Head of caudate nucleus (tissue), 42 donors: ENCODE measurements around the gene OTULIN.
A peak's percentile ranks its signal among the peaks of the same experiment; 100 is the strongest.

Experiments used
- DNase-seq, 42 donors: peaks; one replicate each; pipeline versions ENCODE4 v3.0.0 to v3.0.0-alpha.2; 2020 to 2021; ENCODE audit warnings: mixed read lengths in 7 of 42
- intact Hi-C: fragments of 100-400 bp; cut with DNase I; formaldehyde crosslinking; loops from one replicate; pipeline ENCODE4 v1.15.0; 2022

The OTULIN gene

DNA sequence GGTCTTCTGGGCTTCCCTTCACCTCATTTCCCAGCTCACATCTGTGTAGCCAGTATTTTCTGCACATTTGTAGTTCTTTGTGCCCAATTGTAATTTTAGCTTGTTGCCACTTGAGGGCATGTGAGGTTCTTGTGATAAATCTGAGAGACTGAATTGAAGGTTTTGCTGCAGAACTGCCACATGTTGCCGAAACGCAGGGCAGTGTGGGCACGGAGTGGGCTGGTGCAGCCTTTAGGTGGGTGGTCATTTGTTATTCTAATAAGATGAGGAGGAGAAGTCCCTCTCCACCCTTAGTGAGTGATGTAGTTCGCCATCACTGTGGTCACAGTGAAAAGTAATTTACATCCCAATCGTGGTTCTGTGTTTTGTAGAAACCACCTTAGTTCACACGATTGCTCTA lies 21.2 kb downstream of the OTULIN start:
- peak in 31 of 42 donors; percentile 24 to 79 (median 59) for DNase-seq
- intact Hi-C loops, result loop anchor here (2.0 kb wide), 1 partner anchor 327 kb away; no protein-coding TSS in a partner anchor

DNA sequence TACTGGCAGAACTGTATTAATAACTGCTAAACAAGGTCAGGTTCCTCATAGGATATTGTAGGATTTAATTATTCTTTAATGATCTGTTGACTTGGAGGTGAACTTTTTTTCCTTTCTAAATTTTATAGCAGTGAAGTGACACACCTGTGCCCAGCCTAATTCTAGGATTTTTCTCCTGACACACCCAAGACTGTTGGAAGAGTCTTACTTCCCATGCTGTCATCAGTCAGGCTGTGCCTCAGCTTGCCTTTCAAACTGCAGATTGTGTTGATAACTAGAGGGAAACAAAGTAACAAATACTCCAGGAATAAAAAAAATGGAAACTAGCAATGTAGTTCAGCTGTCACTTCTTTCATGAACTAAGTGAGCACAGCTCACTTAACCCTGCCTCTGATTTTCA lies 22.0 kb downstream of the OTULIN start:
- DNase-seq, result no peak
- intact Hi-C loops, result no loop called here

DNA sequence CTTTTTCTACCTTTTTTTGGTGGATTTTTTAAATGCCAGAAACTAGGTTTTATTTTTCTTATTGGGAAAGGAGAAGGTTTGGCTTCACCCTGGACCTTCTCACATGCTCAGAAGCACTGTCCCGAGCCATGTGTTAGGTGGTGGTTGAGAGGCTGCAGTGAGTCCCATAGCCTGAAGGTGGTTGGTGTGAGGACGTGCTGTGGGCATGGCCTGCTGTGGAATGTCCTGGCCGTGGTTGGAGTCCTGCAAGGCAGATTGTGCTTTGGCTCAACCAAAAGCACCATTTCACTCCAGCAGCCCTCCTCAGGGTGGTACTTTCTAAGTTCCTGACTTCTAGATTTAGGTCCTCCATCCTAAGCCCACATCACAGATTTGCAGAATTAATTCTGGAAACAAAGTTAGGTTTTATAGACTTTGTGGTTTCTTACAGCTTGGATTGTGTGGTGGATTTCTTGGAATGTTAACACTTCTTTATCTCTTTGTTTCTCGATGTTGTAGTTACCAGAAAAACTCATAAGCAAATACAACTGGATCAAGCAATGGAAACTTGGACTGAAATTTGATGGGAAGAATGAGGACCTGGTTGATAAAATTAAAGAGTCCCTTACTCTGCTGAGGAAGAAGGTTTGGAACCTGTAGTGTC lies 22.6 kb downstream of the OTULIN start:
- DNase-seq, result no peak
- intact Hi-C loops, result no loop called here

DNA sequence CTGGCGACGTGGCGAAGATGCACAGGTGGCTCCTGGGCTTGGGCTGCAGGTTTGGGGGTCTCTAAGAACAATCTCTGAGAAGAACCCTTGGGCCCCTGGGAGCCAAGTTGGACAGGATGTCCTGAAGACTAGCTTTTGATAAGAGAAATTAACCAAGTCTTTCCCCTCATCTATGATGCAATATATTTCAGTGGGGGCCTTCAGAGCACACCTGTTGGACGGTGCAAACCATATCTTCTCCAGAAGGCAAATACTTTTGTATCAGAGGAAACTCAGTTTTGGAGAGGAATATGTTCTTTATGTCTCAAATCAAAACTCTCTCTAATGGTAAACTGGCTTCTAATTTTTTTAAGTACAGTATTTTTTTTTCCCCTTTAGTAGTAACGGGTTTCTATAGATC lies 28.6 kb downstream of the OTULIN start:
- intact Hi-C loops, result no loop called here
- no peak for DNase-seq

DNA sequence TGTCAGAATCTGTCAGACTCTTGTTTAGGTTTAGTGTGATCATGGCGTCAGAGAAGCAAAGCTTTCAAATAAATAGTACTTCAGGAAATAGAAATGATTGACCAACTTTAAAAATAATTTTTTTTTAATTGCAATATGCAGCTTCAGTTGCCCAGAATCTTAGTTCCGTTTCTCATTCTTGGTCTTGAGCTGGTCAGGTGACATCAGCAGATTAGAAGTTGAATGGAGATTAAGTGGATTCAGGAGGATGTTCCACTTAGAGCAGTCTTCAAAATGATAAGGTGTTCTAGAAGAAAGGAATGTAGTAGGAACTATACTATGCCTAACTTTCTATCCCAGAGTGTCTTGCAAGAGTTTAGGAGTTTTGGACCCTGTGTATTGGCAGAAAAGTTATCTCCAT lies 30.6 kb downstream of the OTULIN start:
- intact Hi-C loops, result no loop called here

DNA sequence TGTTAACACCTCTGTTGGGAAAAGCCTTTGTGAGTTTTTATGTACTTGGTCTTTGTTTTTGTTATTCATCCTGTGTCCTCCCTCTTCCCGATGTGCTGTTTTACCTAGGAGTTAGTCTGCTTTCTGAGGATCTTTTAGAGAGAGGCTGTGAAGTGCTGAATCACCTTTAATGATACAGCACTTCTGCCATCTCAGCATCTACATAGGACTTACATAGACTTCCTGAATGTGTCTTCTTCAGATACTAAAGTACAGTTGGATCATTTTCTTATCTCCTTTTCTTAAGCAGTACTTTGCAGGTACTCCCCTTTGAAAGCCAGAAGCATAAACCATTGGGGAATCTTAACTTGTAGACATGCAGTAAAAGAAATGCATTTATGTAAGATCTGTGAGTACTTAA lies 31.5 kb downstream of the OTULIN start:
- intact Hi-C loops, result no loop called here
- no peak for DNase-seq

More for the DNA sequence above, 30.6 kb downstream of the OTULIN start:
- DNase-seq, result no peak

DNA sequence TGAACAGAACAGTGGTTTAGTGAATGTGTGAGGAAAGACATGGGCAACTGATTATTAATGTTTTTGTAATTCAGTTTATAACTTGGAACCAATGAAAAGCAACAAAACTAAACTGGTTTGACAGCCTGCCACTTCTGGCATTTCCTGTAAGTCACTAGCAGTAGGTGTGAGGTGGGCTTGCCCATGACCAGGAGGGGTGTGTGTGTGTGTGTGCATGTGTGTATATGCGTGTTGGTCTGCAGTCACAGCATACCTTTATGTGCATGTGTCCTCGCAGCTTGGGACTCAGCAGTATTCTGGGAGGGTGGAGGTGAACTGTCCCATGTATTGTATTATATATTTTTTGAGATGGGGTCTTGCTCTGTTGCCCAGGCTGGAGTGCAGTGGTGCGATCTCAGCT lies 32.3 kb downstream of the OTULIN start:
- intact Hi-C loops, result no loop called here
- no peak for DNase-seq

DNA sequence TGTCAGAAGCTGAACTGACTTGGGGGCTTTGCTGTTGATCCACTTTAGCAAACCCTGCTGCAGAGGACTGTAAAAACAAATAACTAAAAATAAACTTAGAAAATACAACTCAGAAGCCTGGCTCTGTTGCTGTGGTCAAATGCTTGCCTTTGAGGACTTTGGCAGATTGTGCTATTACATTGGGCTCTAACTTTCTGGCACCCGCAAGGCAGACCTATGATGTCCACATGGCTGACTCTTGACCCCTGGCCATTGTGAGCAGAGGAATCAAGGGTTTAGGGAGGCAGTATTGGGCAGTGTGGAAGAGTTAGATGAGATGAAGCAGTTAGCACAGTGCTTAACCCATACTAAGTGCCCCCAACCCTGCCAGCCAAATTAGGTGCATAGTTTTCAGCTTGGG lies 34.0 kb downstream of the OTULIN start:
- intact Hi-C loops, result no loop called here

DNA sequence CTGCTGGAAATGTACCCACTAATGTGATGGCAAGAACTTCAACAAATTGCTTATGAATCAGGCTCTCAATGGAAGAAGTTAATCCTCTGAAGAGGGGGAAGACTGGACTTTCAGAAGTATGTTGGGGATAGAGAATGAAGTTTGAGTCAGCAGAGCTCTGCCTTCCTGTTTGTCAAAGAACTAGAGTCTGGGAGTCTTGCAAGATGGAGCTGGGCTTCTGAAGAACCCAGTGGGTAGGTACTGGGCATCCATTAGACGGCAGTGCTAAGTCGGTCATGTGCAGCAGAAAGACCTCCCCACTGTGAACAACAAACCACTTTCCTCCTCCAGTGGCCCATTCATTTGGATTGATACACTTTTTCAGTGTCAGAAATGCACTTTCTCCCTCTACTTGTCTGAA lies 34.6 kb downstream of the OTULIN start:
- peak in 2 of 42 donors; percentile 1 to 36 for DNase-seq
- intact Hi-C loops, result no loop called here

More for the DNA sequence above, 34.0 kb downstream of the OTULIN start:
- peak in 1 of 42 donors; percentile 12 for DNase-seq

DNA sequence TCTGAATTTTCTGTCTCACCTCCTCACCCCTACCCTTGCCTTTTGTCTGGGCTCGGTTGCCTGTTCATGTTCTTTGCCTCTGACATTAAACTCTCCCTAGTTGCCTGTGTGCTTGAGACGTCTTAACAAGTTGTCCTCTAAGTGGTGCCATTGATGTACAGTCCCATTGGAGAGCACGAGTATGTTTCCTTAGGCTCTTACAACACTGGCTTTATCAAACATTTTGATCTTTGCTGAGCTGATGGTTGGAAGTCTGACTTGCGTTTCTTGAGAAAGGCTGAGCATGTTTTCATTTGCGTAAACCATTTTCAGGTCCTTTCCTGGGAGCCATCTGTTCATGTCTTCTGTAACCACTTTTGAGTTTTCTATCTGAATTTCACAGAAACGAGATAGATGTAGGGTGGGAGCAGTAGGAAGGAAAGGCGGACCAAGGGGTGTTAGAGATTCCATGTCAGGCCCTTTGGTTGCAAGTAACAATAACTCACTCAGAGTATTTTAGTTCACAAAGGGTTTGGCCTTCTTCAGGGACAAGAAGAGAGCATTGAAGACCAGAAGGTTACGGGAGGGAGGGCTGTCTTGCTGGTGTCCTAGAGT lies 35.4 kb downstream of the OTULIN start:
- intact Hi-C loops, result no loop called here
- peak in 1 of 42 donors; percentile 9 for DNase-seq

DNA sequence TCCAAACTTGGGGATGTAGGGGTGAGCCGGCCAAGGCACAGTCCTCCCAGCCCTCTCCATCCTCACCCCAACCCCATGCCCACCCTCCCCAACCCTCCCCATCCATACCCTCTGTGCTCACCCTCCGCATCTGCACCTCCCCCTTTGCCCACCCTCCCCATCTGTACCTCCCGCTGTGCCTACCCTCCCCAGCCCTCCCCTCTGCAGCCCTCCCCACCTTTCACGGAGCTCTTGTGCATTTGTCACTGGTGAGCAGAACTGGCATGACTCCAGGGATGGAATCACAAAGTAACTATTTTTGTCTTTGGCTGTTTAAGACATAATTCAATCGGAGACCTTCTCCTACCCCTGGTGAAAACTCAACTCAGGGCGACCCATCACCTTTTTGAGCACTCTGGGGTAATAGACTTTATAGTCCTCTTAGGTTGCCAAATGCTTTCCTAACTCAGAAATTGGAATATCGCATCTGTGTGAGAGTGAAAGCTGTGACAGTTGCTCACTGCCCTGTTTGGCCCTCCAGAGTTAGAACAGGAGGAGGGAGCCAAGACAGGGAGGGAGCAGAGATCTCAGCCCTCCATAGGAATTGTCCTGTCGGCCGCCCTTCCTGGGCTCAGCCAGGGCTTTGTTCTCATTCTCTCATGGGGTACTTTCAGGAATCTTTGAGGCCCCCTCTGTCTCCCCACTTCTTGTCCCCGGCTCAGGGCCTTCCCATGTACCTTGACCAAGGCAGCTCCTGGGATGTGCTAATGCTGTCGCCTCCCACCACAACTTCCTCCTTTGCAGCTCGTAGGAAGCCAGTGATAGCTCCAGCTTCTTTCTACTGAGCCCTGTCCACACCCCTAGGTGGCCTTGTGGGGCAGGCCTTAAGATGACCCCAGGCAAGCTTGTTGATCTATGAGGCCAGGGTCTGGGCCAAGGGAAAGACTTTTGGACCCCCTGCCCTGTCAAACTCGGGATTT lies 36.2 kb downstream of the OTULIN start:
- intact Hi-C loops, result no loop called here
- peak in 2 of 42 donors; percentile 37 to 41 for DNase-seq

DNA sequence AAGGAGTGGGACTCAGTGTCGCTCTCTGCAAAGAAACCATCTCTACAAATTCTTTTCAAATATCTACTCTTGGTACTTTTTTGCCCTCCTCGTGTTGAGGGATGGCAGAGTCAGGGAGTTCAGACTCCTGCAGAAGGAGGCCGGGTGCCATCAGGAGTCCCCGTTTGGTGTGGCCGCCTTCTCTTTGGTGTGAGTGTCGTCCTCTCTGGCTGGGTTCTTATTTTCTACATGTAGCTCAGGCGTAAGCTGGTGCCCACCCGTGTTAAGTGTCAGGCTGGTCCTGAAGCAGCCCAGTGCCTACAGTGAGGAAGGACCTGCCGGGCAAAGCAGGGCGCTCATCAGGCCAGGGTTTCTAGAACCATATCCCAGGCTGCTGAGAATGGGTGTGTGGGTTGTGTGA lies 37.0 kb downstream of the OTULIN start:
- intact Hi-C loops, result no loop called here
- no peak for DNase-seq

DNA sequence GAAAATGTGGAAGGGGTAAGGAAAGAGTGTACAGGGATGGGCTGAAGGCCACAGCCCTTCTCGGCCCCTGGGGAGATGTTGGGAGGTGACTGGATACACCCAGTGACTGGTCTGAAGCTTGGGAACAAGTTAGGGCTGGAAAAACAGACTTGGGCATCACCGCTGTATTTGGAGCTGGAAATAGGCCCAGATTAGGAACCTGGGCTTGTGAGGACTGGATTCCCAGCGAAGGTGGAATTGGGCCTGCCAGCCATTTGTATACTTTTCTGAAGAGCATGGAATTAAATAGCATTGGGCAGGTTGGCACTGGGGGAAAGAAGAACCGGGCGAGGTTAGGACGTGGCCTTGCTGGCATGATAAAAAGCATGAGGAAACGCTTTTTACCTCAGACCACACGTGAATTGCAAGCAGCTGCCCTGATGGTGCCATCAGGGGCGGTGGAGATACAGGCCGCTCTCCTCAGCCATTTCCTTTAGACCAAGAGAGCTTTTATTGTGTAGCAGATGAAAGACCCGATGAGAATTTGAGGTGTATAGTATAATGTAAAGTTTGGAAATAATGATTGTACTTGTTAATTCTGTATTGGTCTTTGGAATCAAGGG lies 37.8 kb downstream of the OTULIN start:
- peak in 1 of 42 donors; percentile 31 for DNase-seq
- intact Hi-C loops, result no loop called here

DNA sequence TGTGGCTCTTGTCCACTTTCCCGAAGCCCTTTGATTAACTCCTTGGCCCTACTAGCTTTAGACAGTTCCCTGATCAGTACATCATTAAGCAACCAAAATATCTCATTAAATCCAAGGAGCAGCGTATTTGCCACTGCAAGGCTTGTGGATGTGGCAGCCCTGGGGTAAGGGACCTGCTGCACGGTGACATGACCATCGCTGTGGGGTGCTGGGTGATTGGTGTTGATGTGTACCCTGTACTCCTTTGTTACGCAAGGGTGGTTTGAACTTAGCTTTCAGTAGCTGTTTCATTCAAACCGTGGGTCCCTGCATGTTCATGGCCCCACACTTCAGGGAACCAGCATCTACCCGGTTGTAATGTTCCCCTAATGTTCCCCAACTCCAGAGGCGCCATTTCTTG lies 41.0 kb downstream of the OTULIN start:
- intact Hi-C loops, result no loop called here
- DNase-seq, result peak in 1 of 42 donors; percentile 38

DNA sequence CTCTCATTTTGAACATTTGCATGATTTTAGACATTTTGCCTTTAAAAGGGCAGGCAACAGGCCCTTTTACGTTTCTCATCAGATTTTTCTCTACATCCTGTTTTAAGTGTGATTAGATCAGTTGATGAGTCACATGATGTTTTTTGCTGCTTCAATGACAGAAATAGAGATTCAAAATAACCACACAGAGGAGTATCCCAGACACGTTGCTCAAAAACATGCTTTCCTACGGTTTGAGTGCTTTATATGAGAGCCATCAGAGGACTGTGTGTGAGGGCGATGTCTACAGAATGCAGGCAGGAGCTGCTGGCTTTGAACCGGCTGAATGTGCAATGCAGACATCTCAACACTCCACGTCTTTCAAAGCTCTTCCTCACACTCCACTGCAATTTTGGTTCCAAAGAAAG lies 42.1 kb downstream of the OTULIN start:
- intact Hi-C loops, result no loop called here
- DNase-seq, result peak in 1 of 42 donors; percentile 44

DNA sequence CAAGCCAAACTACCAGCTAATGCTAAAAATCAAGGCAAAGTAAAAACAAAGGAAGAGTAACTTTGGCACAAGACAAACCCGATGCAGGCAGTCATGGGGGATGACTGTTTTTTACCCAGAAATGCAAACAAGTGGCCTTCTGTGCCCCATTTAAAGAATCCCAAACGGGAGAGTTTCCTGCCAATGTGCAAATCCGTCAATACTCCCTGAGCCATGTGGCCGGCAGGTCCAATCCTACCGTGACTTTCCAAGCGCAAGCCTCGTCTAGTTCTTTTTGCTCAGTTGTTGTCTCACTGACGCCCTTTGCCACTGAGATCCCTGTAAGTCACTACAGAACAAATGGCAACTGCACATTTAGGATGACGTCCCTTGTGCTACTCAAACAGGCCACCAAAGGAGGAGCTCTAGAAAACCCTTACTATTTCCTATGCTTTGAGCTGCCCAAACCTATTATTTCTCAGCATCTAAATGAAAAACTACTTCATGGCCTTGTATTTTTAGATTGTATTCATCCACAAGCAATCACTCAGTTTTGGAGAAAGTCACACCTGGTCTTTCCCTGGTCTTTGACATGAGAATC lies 43.4 kb downstream of the OTULIN start:
- peak in 1 of 42 donors; percentile 50 for DNase-seq
- intact Hi-C loops, result no loop called here

DNA sequence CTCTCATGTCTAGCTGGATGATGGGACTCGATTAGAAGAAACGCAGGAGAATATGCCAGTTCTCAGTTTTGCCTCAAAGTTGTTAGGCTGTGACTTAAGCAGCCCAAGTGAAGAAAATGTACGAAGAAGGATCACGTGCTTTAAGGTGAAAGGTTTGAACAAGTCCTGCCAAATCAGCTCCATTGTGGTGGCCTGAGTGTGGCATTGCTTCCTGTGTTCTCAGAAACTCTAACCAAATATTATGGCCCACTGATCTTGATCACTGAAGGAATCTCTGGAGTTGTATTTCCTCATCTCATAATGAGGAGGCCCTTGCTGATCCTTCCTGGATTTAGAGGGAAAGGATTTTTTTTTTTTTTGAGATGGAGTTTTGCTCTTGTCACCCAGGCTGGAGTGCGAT lies 44.0 kb downstream of the OTULIN start:
- intact Hi-C loops, result no loop called here
- peak in 1 of 42 donors; percentile 39 for DNase-seq

DNA sequence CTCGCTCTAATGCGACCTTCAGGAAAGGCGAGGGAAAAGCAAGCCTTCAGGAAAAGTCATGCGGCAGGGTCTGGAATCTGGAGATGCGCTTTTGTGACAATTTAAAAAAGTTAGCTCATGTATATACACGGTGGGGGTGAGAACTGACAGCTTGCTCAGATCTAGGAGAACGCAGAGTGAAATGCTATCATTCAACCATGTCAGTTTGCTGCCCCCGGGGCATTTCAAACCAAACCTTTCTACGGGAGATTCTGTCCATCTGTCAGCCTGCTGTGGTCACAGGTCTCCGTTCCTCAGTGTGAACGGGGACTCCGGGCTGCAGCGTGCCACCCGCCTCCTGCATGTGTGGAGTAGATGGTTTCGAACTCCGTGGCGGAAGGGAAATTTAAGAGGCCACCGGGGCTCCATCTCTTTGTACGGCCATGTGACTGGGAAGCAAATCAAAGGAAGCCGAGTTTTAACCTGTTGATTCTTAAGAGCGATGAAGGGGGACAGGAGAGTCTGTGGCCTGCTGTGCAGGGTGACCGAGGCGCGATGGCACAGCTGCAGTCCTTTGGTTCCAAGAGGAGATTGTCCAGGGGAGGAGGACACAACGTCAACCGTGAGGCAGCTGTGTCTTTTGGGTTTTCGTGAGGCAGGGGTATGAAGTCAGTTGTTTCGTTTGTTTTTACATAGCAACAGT lies 45.9 kb downstream of the OTULIN start:
- peak in 1 of 42 donors; percentile 44 for DNase-seq
- intact Hi-C loops, result no loop called here

DNA sequence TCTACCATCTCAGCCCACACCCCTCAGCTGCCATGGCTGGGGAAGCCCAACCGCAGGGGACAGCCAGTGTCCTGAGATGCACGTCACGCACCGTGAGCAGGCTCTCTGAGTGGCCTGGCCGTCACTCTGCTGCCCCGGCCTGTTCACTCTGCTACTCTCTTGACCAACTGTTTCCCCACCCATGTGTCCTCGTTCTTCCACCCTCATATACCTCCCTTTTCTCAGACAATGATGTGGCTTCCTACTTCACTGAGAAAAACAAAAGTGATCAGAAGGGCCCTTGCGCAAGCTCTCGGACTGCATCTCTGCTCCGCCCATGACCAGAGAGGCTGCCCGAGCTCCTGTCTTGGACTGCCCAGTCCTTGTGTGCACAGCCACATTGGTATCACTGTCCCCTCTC lies 47.6 kb downstream of the OTULIN start:
- peak in 1 of 42 donors; percentile 33 for DNase-seq
- intact Hi-C loops, result no loop called here
